ENCODE results near the gene OR2G6.

DNA sequence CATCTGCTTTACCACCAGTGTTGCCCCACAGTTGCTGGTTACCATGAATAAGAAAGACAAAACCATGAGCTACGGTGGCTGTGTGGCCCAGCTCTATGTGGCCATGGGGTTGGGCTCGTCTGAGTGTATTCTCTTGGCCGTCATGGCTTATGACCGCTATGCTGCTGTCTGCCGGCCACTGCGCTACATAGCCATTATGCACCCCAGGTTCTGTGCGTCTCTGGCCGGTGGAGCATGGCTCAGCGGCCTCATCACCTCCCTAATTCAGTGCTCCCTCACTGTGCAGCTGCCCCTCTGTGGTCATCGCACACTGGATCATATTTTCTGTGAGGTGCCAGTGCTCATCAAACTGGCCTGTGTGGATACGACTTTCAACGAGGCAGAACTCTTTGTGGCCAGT is 14.0 kb downstream of the OR2G6 start:
- TF ChIP-seq EZH2 (IDR thresholded peaks at IDR 0.05; ENCODE audit: borderline replicate concordance, insufficient read depth, low read length, poor library complexity, severe bottlenecking): no peak
- TF ChIP-seq, protein P1, sequence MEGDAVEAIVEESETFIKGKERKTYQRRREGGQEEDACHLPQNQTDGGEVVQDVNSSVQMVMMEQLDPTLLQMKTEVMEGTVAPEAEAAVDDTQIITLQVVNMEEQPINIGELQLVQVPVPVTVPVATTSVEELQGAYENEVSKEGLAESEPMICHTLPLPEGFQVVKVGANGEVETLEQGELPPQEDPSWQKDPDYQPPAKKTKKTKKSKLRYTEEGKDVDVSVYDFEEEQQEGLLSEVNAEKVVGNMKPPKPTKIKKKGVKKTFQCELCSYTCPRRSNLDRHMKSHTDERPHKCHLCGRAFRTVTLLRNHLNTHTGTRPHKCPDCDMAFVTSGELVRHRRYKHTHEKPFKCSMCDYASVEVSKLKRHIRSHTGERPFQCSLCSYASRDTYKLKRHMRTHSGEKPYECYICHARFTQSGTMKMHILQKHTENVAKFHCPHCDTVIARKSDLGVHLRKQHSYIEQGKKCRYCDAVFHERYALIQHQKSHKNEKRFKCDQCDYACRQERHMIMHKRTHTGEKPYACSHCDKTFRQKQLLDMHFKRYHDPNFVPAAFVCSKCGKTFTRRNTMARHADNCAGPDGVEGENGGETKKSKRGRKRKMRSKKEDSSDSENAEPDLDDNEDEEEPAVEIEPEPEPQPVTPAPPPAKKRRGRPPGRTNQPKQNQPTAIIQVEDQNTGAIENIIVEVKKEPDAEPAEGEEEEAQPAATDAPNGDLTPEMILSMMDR (IDR thresholded peaks at IDR 0.05; ENCODE audit: poor library complexity, severe bottlenecking): no peak

Measured in neural cell (in vitro differentiated cells).